Measurements from ENCODE around the gene BIVM.

BIVM gene

DNA sequence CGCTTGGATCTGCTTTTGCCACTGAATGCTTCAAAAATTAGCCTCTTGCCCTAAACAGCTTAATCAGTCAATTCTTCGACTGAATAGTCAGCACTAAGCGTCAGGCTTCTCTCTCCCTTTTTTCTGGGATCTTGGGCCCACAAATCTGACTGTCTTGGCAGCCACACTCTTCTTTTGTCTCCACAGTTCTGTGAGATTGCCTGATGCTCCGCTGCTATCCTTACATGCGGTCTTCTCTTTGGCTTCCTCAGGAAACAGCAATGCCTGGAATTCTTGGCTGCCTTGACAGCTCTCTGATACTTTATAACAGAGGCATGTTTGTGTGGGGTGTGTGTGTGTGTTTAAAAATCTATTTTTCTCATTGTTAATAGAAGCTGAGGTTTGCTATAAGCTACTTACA lies 79.6 kb downstream of the BIVM start:
- H3K4me3 ChIP-seq (ENCODE audit: low read length) = no peak overlapping the region
- TF ChIP-seq, protein P1, sequence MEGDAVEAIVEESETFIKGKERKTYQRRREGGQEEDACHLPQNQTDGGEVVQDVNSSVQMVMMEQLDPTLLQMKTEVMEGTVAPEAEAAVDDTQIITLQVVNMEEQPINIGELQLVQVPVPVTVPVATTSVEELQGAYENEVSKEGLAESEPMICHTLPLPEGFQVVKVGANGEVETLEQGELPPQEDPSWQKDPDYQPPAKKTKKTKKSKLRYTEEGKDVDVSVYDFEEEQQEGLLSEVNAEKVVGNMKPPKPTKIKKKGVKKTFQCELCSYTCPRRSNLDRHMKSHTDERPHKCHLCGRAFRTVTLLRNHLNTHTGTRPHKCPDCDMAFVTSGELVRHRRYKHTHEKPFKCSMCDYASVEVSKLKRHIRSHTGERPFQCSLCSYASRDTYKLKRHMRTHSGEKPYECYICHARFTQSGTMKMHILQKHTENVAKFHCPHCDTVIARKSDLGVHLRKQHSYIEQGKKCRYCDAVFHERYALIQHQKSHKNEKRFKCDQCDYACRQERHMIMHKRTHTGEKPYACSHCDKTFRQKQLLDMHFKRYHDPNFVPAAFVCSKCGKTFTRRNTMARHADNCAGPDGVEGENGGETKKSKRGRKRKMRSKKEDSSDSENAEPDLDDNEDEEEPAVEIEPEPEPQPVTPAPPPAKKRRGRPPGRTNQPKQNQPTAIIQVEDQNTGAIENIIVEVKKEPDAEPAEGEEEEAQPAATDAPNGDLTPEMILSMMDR (conservative IDR thresholded peaks at IDR 0.05; ENCODE audit: low read depth, low read length) = no peak
- DNase-seq (ENCODE audit: low read depth) = peak; percentile 6

GRCh38 chr13:102879793-102880499 lies 81.0 kb downstream of the BIVM start:
- H3K4me3 ChIP-seq (ENCODE audit: low read length) = no peak overlapping the region
- no peak for DNase-seq (ENCODE audit: low read depth)
- TF ChIP-seq, protein P1 (conservative IDR thresholded peaks at IDR 0.05; ENCODE audit: low read depth, low read length) = no peak

GRCh38 chr13:102881819-102882686 lies 83.1 kb downstream of the BIVM start:
- DNase-seq (ENCODE audit: low read depth) = no peak
- no peak overlapping the region for H3K4me3 ChIP-seq (ENCODE audit: low read length)
- TF ChIP-seq, protein P1 (conservative IDR thresholded peaks at IDR 0.05; ENCODE audit: low read depth, low read length) = no peak
